Measurements from ENCODE around the gene MAPK6. TPM values are rescaled to one million over a fixed set of nuclear protein-coding genes. Genes with fewer than 3 reads are reported as not detected.

MAPK6 gene
- total RNA-seq, 2 donors from 2014 or later = 16.6 to 21.5 TPM

- intact Hi-C loops (cut with DNase I) = no loop called here
- ATAC-seq = no peak
- no peak for DNase-seq
Observed at GRCh38 chr15:52008359-52008697, 10.7 kb upstream of the MAPK6 start.

GRCh38 chr15:52008698-52009434, 10.2 kb upstream of the MAPK6 start:
- no peak for ATAC-seq
- intact Hi-C loops (cut with DNase I) = no loop called here
- no peak for DNase-seq

- no peak for ATAC-seq
- DNase-seq = no peak
- intact Hi-C loops (cut with DNase I) = no loop called here
Observed at GRCh38 chr15:52010633-52011595, 8.1 kb upstream of the MAPK6 start.

- ATAC-seq (peak in 1 of 2 donors; percentile 60), DNase-seq (no peak)
- intact Hi-C loops (cut with DNase I) = no loop called here
Observed at GRCh38 chr15:52011711-52012144, 7.3 kb upstream of the MAPK6 start.

GRCh38 chr15:52012210-52012609, 6.8 kb upstream of the MAPK6 start:
- ATAC-seq (no peak), DNase-seq (no peak)
- intact Hi-C loops (cut with DNase I) = no loop called here

- intact Hi-C loops (cut with DNase I) = no loop called here
- DNase-seq (no peak), ATAC-seq (no peak)
Observed at GRCh38 chr15:52013151-52013791, 5.7 kb upstream of the MAPK6 start.

GRCh38 chr15:52014616-52015015, 4.4 kb upstream of the MAPK6 start:
- intact Hi-C loops (cut with DNase I) = no loop called here
- DNase-seq (no peak), ATAC-seq (no peak)

GRCh38 chr15:52016316-52016715, 2.7 kb upstream of the MAPK6 start:
- intact Hi-C loops (cut with DNase I) = no loop called here
- no peak for DNase-seq
- no peak for ATAC-seq

- no peak for DNase-seq
- intact Hi-C loops (cut with DNase I) = no loop called here
- no peak for ATAC-seq
Observed at GRCh38 chr15:52018244-52018643, 775 bp upstream of the MAPK6 start.

- intact Hi-C loops (cut with DNase I) = no loop called here
- peak; percentile 80 to 83 for ATAC-seq
Observed at GRCh38 chr15:52019394-52020220, 588 bp downstream of the MAPK6 start.

GRCh38 chr15:52020221-52021085, 1.4 kb downstream of the MAPK6 start:
- DNase-seq (no peak), ATAC-seq (no peak)
- intact Hi-C loops (cut with DNase I) = no loop called here

More at GRCh38 chr15:52019394-52020220, 588 bp downstream of the MAPK6 start:
- peak; percentile 90 for DNase-seq

- ATAC-seq (peak in 1 of 2 donors; percentile 61), DNase-seq (peak; percentile 54)
- intact Hi-C loops (cut with DNase I) = no loop called here
Observed at GRCh38 chr15:52021128-52021671, 2.2 kb downstream of the MAPK6 start.

GRCh38 chr15:52021892-52022540, 3.0 kb downstream of the MAPK6 start:
- DNase-seq (no peak), ATAC-seq (no peak)
- intact Hi-C loops (cut with DNase I) = no loop called here

GRCh38 chr15:52023169-52023922, 4.3 kb downstream of the MAPK6 start:
- no peak for ATAC-seq
- intact Hi-C loops (cut with DNase I) = no loop called here
- DNase-seq = no peak

GRCh38 chr15:52028431-52029093, 9.5 kb downstream of the MAPK6 start:
- ATAC-seq (no peak), DNase-seq (no peak)
- intact Hi-C loops (cut with DNase I) = no loop called here

- DNase-seq = no peak
- intact Hi-C loops (cut with DNase I) = no loop called here
- ATAC-seq = no peak
Observed at GRCh38 chr15:52030010-52030409, 11.0 kb downstream of the MAPK6 start.

Data from left cardiac atrium (tissue), 4 donors.